Measurements from ENCODE around the gene SEC14L5.

- TF ChIP-seq CTCF (IDR thresholded peaks at IDR 0.05) (no peak), EZH2 (IDR thresholded peaks at IDR 0.05) (no peak), EZH2phosphoT487 (IDR thresholded peaks at IDR 0.05) (no peak)
Measured at GRCh38 chr16:4962716-4963115, 4.6 kb downstream of the SEC14L5 start.

Data from neural progenitor cell (in vitro differentiated cells).